Caco-2 (cell line): ENCODE results near the gene HOTAIR. TPM values are rescaled to one million over a fixed set of nuclear protein-coding genes. Genes with fewer than 3 reads are reported as not detected.

Experiments used
- Bru-seq: library from RNA; stranded (reverse); fragments of 400-500 nt; gene quantifications from one replicate; lab custom pipeline; 2021; lab: Mats Ljungman, UMichigan
- BruChase-seq, 2 experiments: library from RNA; stranded (reverse); fragments of 400-500 nt; gene quantifications; one replicate each; lab custom pipeline; 2021; lab: Mats Ljungman, UMichigan
- BruUV-seq: library from RNA; stranded (reverse); fragments of 400-500 nt; replicated peaks from 2 replicates; lab custom pipeline; 2021; lab: Mats Ljungman, UMichigan
- CTCF ChIA-PET: fragments of 300-600 bp; sonication (Branson Sonifier 250); formaldehyde crosslinking; loops from one replicate; lab custom pipeline; 2022; ENCODE audit warnings: antibody characterized with exemption; lab: Charles Lee
- POLR2A ChIA-PET: fragments of 300-600 bp; sonication (Branson Sonifier 250); formaldehyde crosslinking; loops from one replicate; lab custom pipeline; 2022; ENCODE audit warnings: antibody characterized with exemption; lab: Charles Lee
- DNase-seq, 2 experiments: peaks; one replicate each; pipeline versions ENCODE4 v3.0.0 to v3.0.0-alpha.2; 2020 to 2022
- H3K27me3 ChIP-seq: replicated peaks from 2 replicates; pipeline ENCODE4 v1.6.0; 2011; ENCODE audit warnings: low read length; ENCODE audit not compliant: control insufficient read depth, insufficient read depth
- H3K36me3 ChIP-seq: 2 replicates; pipeline ENCODE4 v1.5.1; 2011; ENCODE audit warnings: low read length; ENCODE audit not compliant: control insufficient read depth, insufficient read depth
- H3K4me1 ChIP-seq: fragments of 250-450 bp; sonication (Bioruptor Pico); 2 replicates; pipeline ENCODE4 v1.5.1; 2020; ENCODE audit warnings: mild to moderate bottlenecking
- H3K4me3 ChIP-seq: 2 replicates; pipeline ENCODE4 v1.5.1; 2011; ENCODE audit warnings: low read depth, mild to moderate bottlenecking, control low read depth, low read length
- H3K9me3 ChIP-seq: fragments of 250-450 bp; sonication (Bioruptor Pico); 2 replicates; pipeline ENCODE4 v1.5.1; 2020; ENCODE audit warnings: mild to moderate bottlenecking, moderate library complexity
- H3K27ac Mint-ChIP-seq: one replicate; pipeline ENCODE4 v1.8.0; 2022; ENCODE audit warnings: mixed read lengths; ENCODE audit not compliant: unreplicated experiment
- H3K27me3 Mint-ChIP-seq: one replicate; pipeline ENCODE4 v1.8.0; 2022; ENCODE audit warnings: mixed read lengths; ENCODE audit not compliant: insufficient read depth, unreplicated experiment
- H3K36me3 Mint-ChIP-seq: one replicate; pipeline ENCODE4 v1.8.0; 2022; ENCODE audit warnings: mild to moderate bottlenecking, mixed read lengths; ENCODE audit not compliant: insufficient read depth, unreplicated experiment
- H3K4me1 Mint-ChIP-seq: one replicate; pipeline ENCODE4 v1.8.0; 2022; ENCODE audit warnings: low read depth, mixed read lengths; ENCODE audit not compliant: unreplicated experiment
- H3K4me3 Mint-ChIP-seq: one replicate; pipeline ENCODE4 v1.8.0; 2022; ENCODE audit warnings: mild to moderate bottlenecking, moderate library complexity, mixed read lengths; ENCODE audit not compliant: unreplicated experiment
- H3K9me3 Mint-ChIP-seq: one replicate; pipeline ENCODE4 v1.8.0; 2022; ENCODE audit warnings: mixed read lengths; ENCODE audit not compliant: unreplicated experiment
- CTCF ChIP-seq, 2 experiments: fragments of 200-600 bp in 1 of 2; IDR thresholded peaks; 1 replicate in 1 of 2; 2 replicates in 1 of 2; pipeline versions ENCODE4 v1.5.1 to v1.8.0; 2011 to 2022; ENCODE audit warnings: antibody characterized with exemption in 1 of 2, control low read depth in 1 of 2, inconsistent platforms in 1 of 2, low read depth in 1 of 2, low read length in 1 of 2, mild to moderate bottlenecking in 1 of 2, moderate library complexity in 1 of 2; ENCODE audit not compliant: insufficient read depth in 1 of 2, severe bottlenecking in 1 of 2, unreplicated experiment in 1 of 2
- intact Hi-C: fragments of 100-400 bp; cut with micrococcal nuclease; formaldehyde crosslinking; loops from one replicate; pipeline ENCODE4 v1.10.0; 2022; ENCODE audit not compliant: unreplicated experiment
- long read RNA-seq: library from polyadenylated mRNA; stranded (forward); transcript quantifications from one replicate; pipeline ENCODE4 v2.0.0, GENCODE V29; 2022
- total RNA-seq: library from RNA; stranded (reverse); gene quantifications from 2 replicates; pipeline ENCODE4 v1.2.3, GENCODE V29; 2022

HOTAIR gene
- total RNA-seq (1.6 and 1.9 TPM in 2 replicates), Bru-seq, nascent RNA (percentile 47 among the genes with signal in this experiment), BruChase-seq, experiment 1, labeled RNA remaining after a 2-hour chase (percentile 51 among the genes with signal in this experiment), BruChase-seq, experiment 2, labeled RNA remaining after a 6-hour chase (percentile 36 among the genes with signal in this experiment)
- long read RNA-seq, partial matches to known transcripts, result 0 of 3 reads
- long read RNA-seq, other reads (novel, unspliced or antisense), result 3 of 3 reads

GRCh38 chr12:53974084-53975063, at the start of gene HOTAIR:
HOTAIR (minus strand) TSS chr12:53974954.
- POLR2A ChIA-PET, result no interaction called here
- Histone ChIP-seq H3K36me3 (no peaks in the 10 kb centered on the region), H3K4me3 (peak within 1 kb of the TSS; percentile 66), H3K9me3 (no peaks in the 10 kb centered on the region), H3K4me1 (peaks cover 20% of the 10 kb centered on the region), H3K27me3 (no peaks in the 10 kb centered on the region)
- Mint-ChIP-seq H3K27ac (peak within 1 kb of the TSS; percentile 73), H3K27me3 (no peaks in the 10 kb centered on the region), H3K36me3 (no peaks in the 10 kb centered on the region), H3K4me1 (peaks cover 8% of the 10 kb centered on the region), H3K4me3 (peak within 1 kb of the TSS; percentile 83), H3K9me3 (no peaks in the 10 kb centered on the region)
- DNase-seq, result peak in 1 of 2 experiments; percentile 59
- intact Hi-C loops, result loop anchor here (5.0 kb wide), 1 partner anchor 43 kb away; no protein-coding TSS in a partner anchor
- no TSS peak for BruUV-seq
- CTCF ChIA-PET, result no interaction called here
- TF ChIP-seq CTCF (IDR thresholded peaks at IDR 0.05; ENCODE audit: insufficient read depth in 1 of 2, low read depth in 1 of 2, low read length in 1 of 2, severe bottlenecking in 1 of 2, unreplicated experiment in 1 of 2), result no peak

GRCh38 chr12:54024127-54024526, 49.4 kb upstream of the HOTAIR start:
- 0 out of 2 replicates have a peak, but pooled peaks cover 4% of the 10 kb centered on the region for H3K4me1 ChIP-seq
- no peaks in the 10 kb centered on the region for H3K9me3 ChIP-seq
- H3K9me3 Mint-ChIP-seq, result no peaks in the 10 kb centered on the region
- H3K27me3 ChIP-seq, result no peaks in the 10 kb centered on the region
- ChIA-PET POLR2A (no interaction called here), CTCF (interaction anchor here (0.9 to 1.4 kb wide), 2 partner anchors 8 to 177 kb away, joined by 4 to 6 read pairs; partner anchors contain the start of gene HOXC5)
- H3K4me1 Mint-ChIP-seq, result peaks cover 26% of the 10 kb centered on the region
- no TSS peak for BruUV-seq
- no peak for TF ChIP-seq CTCF (IDR thresholded peaks at IDR 0.05; ENCODE audit: insufficient read depth in 1 of 2, low read depth in 1 of 2, low read length in 1 of 2, severe bottlenecking in 1 of 2, unreplicated experiment in 1 of 2)
- H3K27me3 Mint-ChIP-seq, result no peaks in the 10 kb centered on the region
- no peaks in the 10 kb centered on the region for H3K36me3 ChIP-seq
- H3K4me3 ChIP-seq, result no peak overlapping the region
- H3K4me3 Mint-ChIP-seq, result no peak overlapping the region
- peaks cover 13% of the 10 kb centered on the region for H3K36me3 Mint-ChIP-seq
- no peak overlapping the region for H3K27ac Mint-ChIP-seq
- no peak for DNase-seq
- intact Hi-C loops, result no loop called here
